Central memory CD4-positive, alpha-beta T cell (primary cell): ENCODE measurements around the gene MPP2.
"Not testable (repeated sequence)": the region's sequence is repeated elsewhere in the genome, so short reads cannot be mapped to it uniquely, and the experiment has no call there.

Source experiments
- DNase-seq: peaks from one replicate; pipeline ENCODE4 v3.0.0; 2022

Gene MPP2

GRCh38 chr17:43928609-43929008, 21.3 kb upstream of the MPP2 start:
- no peak for DNase-seq

- not testable (repeated sequence) for DNase-seq
Measured at GRCh38 chr17:43927929-43928328, 20.6 kb upstream of the MPP2 start.

DNA sequence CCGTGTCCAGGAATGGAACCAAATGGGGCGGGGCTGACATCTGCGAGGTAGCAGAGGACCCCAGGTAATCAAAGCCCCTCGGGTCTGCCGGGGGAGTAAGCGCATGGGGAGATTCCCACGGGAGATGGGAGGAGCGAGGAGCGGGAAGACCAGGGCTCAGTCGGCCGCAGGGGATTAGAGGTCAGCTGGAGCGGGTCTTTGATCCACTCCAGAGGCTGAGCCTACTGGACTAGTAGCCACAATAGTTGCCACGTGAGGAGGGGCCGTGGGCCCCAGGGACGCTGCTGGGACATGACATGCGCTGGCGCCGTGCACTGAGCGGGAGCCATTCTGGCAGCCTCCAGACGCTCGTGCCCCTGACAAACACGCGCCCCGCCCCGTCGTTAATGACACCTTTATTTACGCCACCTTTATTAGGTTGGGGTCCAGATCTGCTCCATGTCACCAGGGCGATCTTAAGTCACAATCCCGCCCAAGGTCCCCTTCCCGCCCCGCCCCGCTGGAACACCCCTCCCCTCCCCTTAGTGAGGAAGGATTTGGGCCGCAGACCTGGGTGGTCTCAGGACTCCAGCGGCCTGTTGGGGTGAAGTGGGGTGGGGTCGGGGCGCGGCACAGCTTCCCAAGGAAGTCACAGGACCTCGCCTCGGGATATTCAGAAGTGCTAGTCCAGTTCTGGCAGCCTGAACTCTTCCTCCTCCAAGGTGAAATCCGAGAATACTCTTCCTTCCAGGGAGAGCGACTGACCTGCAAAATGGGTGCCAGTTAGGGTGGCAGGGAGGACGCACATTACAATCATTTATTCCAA, 19.9 kb upstream of the MPP2 start:
- no peak for DNase-seq

- DNase-seq = no peak
Measured at GRCh38 chr17:43924558-43924957, 17.2 kb upstream of the MPP2 start.

DNA sequence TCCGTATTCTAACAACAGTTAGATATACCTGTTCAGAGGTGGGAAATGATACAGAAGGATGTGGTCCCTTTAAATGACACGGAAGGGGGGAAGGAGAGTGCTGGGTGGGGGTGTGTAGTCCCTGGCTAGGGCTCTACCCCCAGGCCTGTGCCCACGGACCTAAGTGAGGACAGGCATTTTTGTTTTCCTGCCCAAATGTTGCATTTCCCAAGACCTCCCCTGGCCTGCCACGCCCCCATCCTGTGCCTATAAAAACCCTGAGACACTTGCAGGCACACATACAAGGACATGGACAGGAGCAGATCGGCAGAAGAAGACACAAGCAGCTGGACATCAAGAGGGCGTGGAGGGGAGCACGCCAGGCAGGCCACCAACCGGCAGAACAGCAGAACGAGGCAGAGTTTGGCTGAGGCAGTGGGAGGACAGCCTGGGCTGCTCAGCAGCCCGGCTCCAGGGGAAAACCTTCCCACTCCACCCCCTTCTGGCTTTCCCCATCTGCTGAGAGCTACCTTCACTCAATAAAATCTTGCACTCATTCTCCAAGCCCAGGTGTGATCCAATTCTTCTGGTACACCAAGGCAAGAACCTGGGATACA, 13.3 kb upstream of the MPP2 start:
- no peak for DNase-seq

DNA sequence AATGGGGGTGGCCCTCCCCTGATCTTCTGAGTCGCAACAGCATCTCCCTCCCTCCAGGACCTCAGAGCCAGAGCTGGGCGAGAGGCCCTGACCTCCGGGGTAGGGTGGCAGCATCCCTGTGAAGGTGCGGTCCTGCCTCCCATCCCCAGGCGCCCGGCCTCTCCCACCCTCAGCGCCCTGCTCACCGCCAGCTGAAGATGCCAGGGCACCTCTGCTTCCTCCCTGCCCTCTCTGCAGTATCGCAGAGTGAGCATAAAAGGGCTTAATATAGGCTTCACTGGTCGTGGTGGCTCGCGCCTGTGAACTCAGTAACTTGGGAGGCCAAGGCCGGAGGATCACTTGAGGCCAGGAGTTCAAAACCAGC, 10.7 kb upstream of the MPP2 start:
- DNase-seq = no peak

- DNase-seq = peak; percentile 46
Measured at GRCh38 chr17:43917348-43918025, 10.2 kb upstream of the MPP2 start.

- DNase-seq = no peak
Measured at GRCh38 chr17:43917016-43917347, 9.6 kb upstream of the MPP2 start.

DNA sequence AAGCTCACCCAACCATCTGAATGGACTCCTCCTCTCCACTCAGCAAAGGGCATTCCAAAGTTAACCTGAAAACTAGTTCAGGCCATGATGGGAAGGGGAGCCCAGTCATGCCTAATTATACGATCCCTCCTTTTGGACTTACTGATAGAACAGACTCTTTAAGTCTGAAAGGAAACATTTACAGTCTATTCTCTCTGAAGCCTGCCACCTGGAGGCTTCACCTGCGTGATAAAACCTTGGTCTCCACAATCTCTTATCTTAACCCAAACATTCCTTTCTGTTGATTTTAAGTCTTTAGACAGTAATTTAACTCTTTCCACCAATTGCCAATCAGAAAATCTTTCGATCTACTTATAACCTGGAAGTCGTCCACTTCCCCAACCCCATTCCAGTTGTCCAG, 9.0 kb upstream of the MPP2 start:
- no peak for DNase-seq

GRCh38 chr17:43915559-43915958, 8.2 kb upstream of the MPP2 start:
- DNase-seq = no peak

GRCh38 chr17:43914451-43914850, 7.1 kb upstream of the MPP2 start:
- no peak for DNase-seq

GRCh38 chr17:43913584-43913983, 6.2 kb upstream of the MPP2 start:
- no peak for DNase-seq

DNA sequence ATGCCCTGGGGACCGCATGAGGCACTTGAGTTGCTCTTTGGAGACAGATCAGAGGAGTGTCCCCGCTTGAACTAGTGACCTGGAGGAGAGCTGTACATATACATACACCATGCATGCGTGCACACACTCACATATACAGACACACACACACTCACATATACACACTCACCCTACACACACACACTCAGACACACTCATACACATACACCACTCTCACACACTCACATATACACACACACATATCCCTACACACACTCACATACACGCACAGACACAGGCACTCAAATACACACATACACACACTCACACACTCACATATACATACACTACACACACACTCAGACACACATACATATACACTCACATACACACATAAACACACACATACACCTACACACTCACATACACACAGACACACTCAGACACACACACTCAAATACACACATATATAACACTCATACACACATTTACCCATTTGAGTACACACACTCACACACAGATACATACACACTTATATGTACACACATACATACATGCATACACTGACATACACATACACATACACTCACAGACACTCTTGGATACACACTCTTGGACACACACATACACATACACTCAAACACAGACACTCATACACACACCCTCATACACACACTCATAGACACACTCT, 5.4 kb upstream of the MPP2 start:
- DNase-seq = no peak

GRCh38 chr17:43911904-43912303, 4.6 kb upstream of the MPP2 start:
- no peak for DNase-seq

DNA sequence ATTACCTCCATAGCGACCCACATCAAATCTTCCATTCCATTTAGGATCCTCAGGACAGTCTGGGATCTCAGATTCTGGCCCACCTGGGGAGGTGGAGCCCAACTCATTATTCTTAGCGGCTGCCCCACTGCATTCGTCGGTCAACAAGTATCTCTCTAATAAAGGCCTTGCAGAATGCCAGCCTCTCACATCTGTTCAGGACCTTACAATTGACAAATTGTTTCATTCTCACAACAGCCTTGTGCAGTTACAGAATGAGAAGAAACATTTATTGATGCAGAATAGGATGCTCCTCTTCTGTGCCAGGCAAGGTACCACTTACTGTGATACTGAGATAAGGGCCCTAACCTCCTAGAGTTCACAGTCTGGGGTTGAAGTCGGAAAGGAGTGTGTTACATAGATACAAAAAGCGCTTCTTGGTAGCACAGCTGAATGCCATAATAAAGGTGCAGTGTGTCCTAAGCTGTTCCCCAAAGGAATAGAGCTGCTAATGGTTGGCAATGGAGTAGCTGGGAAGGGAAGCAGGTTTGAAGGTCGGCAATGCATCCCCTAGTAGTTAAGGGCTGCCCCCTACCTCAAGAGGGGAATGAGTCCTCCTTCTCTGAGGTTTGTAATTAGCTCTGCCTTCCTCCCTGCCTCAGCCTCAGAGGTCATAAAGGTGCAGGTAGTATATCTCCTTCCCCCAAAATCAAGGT, 2.3 kb upstream of the MPP2 start:
- DNase-seq = no peak

DNA sequence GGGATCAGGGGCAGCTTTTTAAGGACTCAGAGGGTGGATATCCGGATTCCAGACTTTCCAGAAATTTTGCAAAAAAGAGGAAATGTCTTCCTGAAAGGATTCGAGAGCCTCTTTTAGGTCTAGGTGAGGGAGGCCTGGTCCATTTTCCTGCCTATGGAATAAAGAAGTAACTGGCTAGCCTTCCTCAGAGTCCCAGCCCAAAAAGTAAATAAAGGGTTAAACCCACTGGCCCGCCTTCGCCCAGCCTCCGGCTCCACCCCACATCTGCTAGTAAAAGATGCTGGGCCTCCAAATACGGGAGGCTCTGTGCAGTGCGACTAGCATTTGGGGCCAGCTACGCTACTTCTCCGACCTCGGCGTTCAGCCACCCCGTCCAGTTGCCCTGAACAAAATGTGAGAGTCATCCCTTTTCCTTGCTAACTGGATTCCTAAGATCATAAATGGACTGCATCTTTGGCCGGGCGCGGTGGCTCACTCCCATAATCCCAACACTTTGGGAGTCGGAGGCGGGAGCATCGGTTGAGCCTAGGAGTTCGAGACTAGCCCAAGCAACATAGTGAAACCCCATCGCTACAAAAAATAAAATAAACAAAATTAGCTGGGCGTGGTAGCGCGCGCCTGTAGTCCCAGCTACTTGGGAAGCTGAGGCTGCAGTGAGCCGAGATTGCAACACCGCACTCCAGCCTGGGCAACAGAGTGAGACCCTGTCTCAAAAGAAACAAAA, 824 bp upstream of the MPP2 start:
- DNase-seq = peak; percentile 54

DNA sequence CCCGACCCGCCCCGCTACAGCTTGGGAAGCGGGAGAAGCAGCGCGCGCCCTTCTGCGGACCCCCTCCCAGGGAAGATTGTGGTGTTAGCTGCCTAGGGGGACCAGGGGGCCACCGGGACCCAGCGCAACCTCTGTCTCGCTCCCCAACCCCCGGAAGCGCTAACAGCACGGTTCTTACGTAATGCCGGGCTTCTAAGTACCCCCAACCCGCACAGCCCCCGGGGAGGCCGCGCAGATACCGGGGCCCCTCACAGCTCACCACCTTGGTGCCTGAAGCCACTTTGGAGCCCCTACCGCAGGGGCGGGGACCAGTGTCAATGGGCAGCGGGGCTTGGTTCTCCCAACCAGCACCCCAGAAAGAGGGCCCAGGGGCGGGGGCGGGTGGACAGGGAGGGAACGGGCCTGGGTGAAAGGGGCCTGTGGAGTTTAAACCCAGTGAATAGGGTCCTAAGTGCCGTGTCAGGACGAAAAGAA, 348 bp downstream of the MPP2 start:
- no peak for DNase-seq

DNA sequence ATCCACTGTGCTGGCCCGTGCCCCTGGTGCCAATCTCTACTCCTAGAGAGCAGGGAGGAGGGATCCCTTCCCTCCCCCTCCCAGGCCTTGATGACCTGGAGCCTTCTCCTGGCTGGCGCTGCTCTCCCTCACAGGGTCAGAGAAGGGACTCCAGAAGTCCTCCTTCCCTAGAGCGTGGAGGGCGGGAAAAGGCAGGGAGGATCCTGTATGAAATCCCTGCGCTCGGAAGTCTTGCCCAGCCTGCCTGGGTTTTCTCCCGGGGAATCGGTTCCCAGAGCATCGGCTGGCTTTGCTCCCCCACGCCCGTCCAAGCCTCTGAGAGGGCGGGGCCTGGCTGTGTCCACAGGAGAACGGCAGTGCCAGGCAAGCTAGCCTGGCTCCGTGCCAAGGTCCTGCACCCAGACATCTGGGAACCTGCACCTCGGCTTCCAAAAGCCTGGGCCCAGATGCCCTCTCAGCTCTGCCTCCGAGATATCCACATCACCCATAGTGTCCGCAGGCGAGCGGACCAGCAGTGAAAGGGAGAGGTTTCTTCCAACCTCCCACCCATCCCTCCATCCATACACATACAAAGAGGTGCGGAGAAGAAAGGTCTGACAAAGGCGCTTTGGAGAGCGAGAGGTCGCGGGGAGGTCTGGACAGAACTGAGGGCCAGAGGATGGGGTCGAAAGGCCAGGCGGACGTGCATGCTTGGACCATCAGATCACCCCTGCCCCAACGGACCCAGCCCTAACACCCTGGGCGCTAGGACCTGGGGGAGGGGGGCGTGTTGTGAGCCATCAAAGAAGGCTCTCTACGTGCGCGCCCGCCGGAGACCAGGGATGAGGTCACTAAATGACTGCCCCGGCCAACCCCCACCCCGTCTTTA, 1.1 kb downstream of the MPP2 start:
- peak; percentile 33 for DNase-seq

- no peak for DNase-seq
Measured at GRCh38 chr17:43905400-43905984, 1.8 kb downstream of the MPP2 start.

DNA sequence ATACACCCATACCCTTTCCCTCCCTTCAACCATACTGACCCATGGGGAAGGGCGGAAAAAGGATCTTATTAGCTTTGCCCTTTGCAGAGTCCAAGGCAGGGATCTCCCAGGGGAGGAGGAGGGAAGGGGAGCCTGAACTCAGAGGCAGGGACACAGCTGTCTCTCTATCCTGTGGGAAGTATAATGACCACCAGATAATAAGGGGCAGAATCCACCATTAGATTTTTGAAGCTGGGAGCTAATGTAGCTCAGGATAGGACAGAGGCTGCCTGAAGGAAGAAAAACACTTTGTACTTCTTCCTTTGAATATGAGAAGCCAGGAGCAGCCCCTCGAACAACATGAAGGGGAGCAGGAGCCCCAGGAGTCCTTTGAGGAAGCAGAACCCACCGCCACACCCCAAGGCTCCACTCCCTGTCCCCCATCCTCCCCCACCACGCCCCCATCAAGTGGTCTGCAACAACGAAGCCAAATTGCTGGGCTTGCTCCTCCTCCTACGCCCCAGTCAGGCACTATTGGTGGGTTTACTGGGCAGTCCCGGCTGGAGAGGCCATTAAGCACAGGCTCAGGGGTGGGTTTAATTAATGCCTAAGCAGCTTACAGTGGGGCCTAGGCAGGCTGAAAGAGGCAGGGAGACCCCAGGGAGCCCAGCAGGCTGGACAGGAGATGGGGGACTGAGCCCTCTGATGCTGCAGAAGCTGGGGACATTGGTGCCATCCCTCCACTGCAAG, 5.3 kb downstream of the MPP2 start:
- DNase-seq = no peak
